ENCODE measurements around the gene DENND1C.

The DENND1C gene

DNA sequence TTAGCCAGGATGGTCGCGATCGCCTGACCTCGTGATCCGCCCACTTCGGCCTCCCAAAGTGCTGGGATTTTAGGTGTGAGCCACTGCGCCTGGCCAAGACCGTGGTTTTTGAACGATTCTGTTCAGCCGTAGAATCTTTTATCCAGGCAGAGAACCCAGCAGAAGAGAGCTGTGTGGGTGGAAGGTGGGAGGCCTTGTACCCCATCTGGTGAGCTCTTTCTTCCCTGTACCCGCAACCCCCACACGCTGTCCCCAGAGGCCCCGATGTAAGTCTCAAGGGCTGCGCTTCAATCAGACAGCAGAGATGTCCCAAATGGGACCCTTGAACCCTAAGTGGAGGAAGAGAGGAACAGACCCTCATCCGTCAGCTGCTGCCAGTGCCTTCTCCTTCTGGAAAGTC, 25.7 kb downstream of the DENND1C start:
- Histone ChIP-seq H3K4me2 (ENCODE audit: low read depth, low read length, poor library complexity, severe bottlenecking) (no peak overlapping the region), H3F3A (ENCODE audit: low read depth) (no peaks in the 10 kb centered on the region), H3K36me3 (ENCODE audit: insufficient read depth, low read length) (peaks cover 3% of the 10 kb centered on the region; the same call in 1 of the 2 replicates), H3K9ac (ENCODE audit: low read depth, low read length, poor library complexity, severe bottlenecking) (no peak overlapping the region), H4K20me1 (ENCODE audit: insufficient read depth, low read length, poor library complexity, severe bottlenecking) (no peaks in the 10 kb centered on the region), H3K4me3 (ENCODE audit: low read length, poor library complexity, severe bottlenecking) (no peak overlapping the region), H3K27me3 (ENCODE audit: insufficient read depth, low read length, poor library complexity, severe bottlenecking) (no peaks in the 10 kb centered on the region), H3K9me3 (ENCODE audit: insufficient read depth, low read depth, low read length) (no peaks in the 10 kb centered on the region), H3K79me2 (ENCODE audit: insufficient read depth, low read length) (peaks cover 5% of the 10 kb centered on the region; the same call in 1 of the 2 replicates), H3K4me1 (ENCODE audit: insufficient read depth, low read length, poor library complexity, severe bottlenecking) (peaks cover 12% of the 10 kb centered on the region), H3K9me2 (replicated peaks; ENCODE audit: low read depth, low read length) (no peaks in the 10 kb centered on the region), H2AFZ (ENCODE audit: low read length) (no peak overlapping the region)
- TF ChIP-seq, protein P1, sequence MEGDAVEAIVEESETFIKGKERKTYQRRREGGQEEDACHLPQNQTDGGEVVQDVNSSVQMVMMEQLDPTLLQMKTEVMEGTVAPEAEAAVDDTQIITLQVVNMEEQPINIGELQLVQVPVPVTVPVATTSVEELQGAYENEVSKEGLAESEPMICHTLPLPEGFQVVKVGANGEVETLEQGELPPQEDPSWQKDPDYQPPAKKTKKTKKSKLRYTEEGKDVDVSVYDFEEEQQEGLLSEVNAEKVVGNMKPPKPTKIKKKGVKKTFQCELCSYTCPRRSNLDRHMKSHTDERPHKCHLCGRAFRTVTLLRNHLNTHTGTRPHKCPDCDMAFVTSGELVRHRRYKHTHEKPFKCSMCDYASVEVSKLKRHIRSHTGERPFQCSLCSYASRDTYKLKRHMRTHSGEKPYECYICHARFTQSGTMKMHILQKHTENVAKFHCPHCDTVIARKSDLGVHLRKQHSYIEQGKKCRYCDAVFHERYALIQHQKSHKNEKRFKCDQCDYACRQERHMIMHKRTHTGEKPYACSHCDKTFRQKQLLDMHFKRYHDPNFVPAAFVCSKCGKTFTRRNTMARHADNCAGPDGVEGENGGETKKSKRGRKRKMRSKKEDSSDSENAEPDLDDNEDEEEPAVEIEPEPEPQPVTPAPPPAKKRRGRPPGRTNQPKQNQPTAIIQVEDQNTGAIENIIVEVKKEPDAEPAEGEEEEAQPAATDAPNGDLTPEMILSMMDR (conservative IDR thresholded peaks at IDR 0.05; ENCODE audit: low read length) = no peak
- TF ChIP-seq EZH2phosphoT487 (IDR thresholded peaks at IDR 0.05; ENCODE audit: borderline replicate concordance) = no peak

DNA sequence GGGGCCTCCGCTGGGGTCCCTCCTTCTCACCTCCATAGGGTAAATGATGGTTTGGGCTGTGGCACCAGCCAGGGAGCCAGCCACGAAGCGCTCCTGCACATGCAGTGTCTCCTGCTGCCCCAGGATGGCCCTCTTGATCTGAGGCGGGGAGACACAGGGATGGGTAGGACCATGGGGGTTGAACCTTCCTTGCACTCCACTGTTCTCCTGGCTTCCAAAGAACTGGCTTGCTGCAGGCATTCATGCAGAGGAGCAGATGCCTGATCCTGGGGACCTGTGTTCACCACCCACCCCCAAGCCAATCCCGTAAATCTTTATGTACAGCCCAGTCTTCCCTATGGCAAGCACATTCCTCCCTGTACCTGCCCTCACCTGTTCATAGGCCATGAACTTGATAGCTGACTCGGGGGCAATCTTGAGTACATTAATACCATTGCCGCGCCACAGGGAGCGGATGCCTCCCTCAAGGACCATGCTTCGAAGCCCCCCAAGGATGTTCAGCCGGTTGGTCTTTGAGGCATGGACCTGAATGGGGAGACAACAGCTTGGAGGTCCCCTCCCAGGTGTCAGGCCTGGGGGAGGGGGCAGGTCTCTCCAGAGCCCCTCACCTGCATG, 27.5 kb downstream of the DENND1C start:
- H4K20me1 ChIP-seq (ENCODE audit: insufficient read depth, low read length, poor library complexity, severe bottlenecking) = no peaks in the 10 kb centered on the region
- H3K9me3 ChIP-seq (ENCODE audit: insufficient read depth, low read depth, low read length) = no peaks in the 10 kb centered on the region
- H3K36me3 ChIP-seq (ENCODE audit: insufficient read depth, low read length) = peaks cover 3% of the 10 kb centered on the region; the same call in 1 of the 2 replicates
- peaks cover 11% of the 10 kb centered on the region for H3K4me1 ChIP-seq (ENCODE audit: insufficient read depth, low read length, poor library complexity, severe bottlenecking)
- H3F3A ChIP-seq (ENCODE audit: low read depth) = no peaks in the 10 kb centered on the region
- no peaks in the 10 kb centered on the region for H3K9me2 ChIP-seq (replicated peaks; ENCODE audit: low read depth, low read length)
- H2AFZ ChIP-seq (ENCODE audit: low read length) = no peak overlapping the region
- no peak overlapping the region for H3K4me3 ChIP-seq (ENCODE audit: low read length, poor library complexity, severe bottlenecking)
- H3K9ac ChIP-seq (ENCODE audit: low read depth, low read length, poor library complexity, severe bottlenecking) = no peak overlapping the region
- H3K27me3 ChIP-seq (ENCODE audit: insufficient read depth, low read length, poor library complexity, severe bottlenecking) = no peaks in the 10 kb centered on the region
- H3K79me2 ChIP-seq (ENCODE audit: insufficient read depth, low read length) = peaks cover 3% of the 10 kb centered on the region; the same call in 1 of the 2 replicates
- TF ChIP-seq, protein P1 (conservative IDR thresholded peaks at IDR 0.05; ENCODE audit: low read length) = no peak
- no peak for TF ChIP-seq EZH2phosphoT487 (IDR thresholded peaks at IDR 0.05; ENCODE audit: borderline replicate concordance)
- H3K4me2 ChIP-seq (ENCODE audit: low read depth, low read length, poor library complexity, severe bottlenecking) = no peak overlapping the region

DNA sequence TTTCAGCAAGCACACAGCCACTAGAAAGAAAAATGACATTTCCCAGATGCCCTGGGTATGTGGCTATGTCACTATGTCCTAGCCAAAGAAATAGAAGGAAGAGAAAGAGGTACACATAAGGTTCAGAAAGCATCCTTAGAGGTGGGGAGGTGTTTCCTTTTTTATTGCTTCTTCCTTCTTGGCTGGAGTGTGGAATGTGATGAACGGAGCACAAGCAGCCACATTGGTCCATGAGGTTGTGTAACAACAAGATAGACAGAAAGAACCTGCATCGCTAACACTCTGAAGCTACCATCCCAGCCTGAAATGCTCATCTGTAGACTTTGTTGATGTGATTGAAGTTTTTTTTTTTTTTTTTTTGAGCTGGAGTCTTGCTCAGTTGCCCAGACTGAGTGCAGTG, 28.7 kb downstream of the DENND1C start:
- H3K36me3 ChIP-seq (ENCODE audit: insufficient read depth, low read length) = peaks cover 3% of the 10 kb centered on the region; the same call in 1 of the 2 replicates
- H3K9me3 ChIP-seq (ENCODE audit: insufficient read depth, low read depth, low read length) = no peaks in the 10 kb centered on the region
- H3K9ac ChIP-seq (ENCODE audit: low read depth, low read length, poor library complexity, severe bottlenecking) = no peak overlapping the region
- no peaks in the 10 kb centered on the region for H3K27me3 ChIP-seq (ENCODE audit: insufficient read depth, low read length, poor library complexity, severe bottlenecking)
- H3K4me2 ChIP-seq (ENCODE audit: low read depth, low read length, poor library complexity, severe bottlenecking) = no peak overlapping the region
- TF ChIP-seq, protein P1 (conservative IDR thresholded peaks at IDR 0.05; ENCODE audit: low read length) = no peak
- TF ChIP-seq EZH2phosphoT487 (IDR thresholded peaks at IDR 0.05; ENCODE audit: borderline replicate concordance) = no peak
- no peaks in the 10 kb centered on the region for H3K9me2 ChIP-seq (replicated peaks; ENCODE audit: low read depth, low read length)
- no peaks in the 10 kb centered on the region for H4K20me1 ChIP-seq (ENCODE audit: insufficient read depth, low read length, poor library complexity, severe bottlenecking)
- no peak overlapping the region for H3K4me3 ChIP-seq (ENCODE audit: low read length, poor library complexity, severe bottlenecking)
- no peaks in the 10 kb centered on the region for H3K4me1 ChIP-seq (ENCODE audit: insufficient read depth, low read length, poor library complexity, severe bottlenecking)
- no peaks in the 10 kb centered on the region for H3F3A ChIP-seq (ENCODE audit: low read depth)
- no peaks in the 10 kb centered on the region for H3K79me2 ChIP-seq (ENCODE audit: insufficient read depth, low read length)
- no peak overlapping the region for H2AFZ ChIP-seq (ENCODE audit: low read length)

Measured in Loucy (cell line).